ENCODE data around the gene C18orf63.

- TF ChIP-seq CTCF (optimal IDR thresholded peaks at IDR 0.05 in 1 of 3, IDR thresholded peaks at IDR 0.05 in 1 of 3, conservative IDR thresholded peaks at IDR 0.05 in 1 of 3; ENCODE audit: extremely low read depth in 1 of 3, insufficient read depth in 2 of 3, low read length in 3 of 3) = no peak
- TF ChIP-seq EZH2 (IDR thresholded peaks at IDR 0.05; ENCODE audit: low read length) = no peak
Measured at GRCh38 chr18:74288041-74288440, 27.6 kb upstream of the C18orf63 start.

Data from keratinocyte (primary cell).